Fibroblast of the aortic adventitia (primary cell): ENCODE results near the gene SAP25. TPM values are rescaled to one million over a fixed set of nuclear protein-coding genes. Genes with fewer than 3 reads are reported as not detected.
A peak's percentile ranks its signal among the peaks of the same experiment; 100 is the strongest.

ENCODE experiments used
- DNase-seq: peaks from one replicate; pipeline ENCODE4 v3.0.0-alpha.2; 2010; ENCODE audit warnings: low read depth
- H3K4me3 ChIP-seq: 2 replicates; pipeline ENCODE4 v1.5.1; 2011; ENCODE audit warnings: low read depth, mild to moderate bottlenecking, control low read depth, low read length, moderate library complexity
- total RNA-seq: library from RNA; depleted of rRNA; stranded (reverse); fragments of >200 nt; gene quantifications from 2 replicates; pipeline ENCODE4 v1.2.3, GENCODE V29; 2012; ENCODE audit warnings: low replicate concordance
- TF ChIP-seq, protein P1 (sequence below): IDR thresholded peaks from 2 replicates; pipeline ENCODE4 v1.5.1; 2011; ENCODE audit warnings: mild to moderate bottlenecking, low read length, control low read depth, inconsistent platforms; ENCODE audit not compliant: insufficient read depth

SAP25 gene
- total RNA-seq, 1 donor: not detected

GRCh38 chr7:100585511-100586265 lies 12.0 kb upstream of the SAP25 start, which contains the start of gene LRCH4:
Gene LRCH4, minus strand, starts transcription at chr7:100586129. Its CDS starts 29 bp downstream, at chr7:100586100.
- DNase-seq: no peak
- TF ChIP-seq, protein P1, sequence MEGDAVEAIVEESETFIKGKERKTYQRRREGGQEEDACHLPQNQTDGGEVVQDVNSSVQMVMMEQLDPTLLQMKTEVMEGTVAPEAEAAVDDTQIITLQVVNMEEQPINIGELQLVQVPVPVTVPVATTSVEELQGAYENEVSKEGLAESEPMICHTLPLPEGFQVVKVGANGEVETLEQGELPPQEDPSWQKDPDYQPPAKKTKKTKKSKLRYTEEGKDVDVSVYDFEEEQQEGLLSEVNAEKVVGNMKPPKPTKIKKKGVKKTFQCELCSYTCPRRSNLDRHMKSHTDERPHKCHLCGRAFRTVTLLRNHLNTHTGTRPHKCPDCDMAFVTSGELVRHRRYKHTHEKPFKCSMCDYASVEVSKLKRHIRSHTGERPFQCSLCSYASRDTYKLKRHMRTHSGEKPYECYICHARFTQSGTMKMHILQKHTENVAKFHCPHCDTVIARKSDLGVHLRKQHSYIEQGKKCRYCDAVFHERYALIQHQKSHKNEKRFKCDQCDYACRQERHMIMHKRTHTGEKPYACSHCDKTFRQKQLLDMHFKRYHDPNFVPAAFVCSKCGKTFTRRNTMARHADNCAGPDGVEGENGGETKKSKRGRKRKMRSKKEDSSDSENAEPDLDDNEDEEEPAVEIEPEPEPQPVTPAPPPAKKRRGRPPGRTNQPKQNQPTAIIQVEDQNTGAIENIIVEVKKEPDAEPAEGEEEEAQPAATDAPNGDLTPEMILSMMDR: no peak
- peak within 1 kb of the TSS; percentile 99 for H3K4me3 ChIP-seq

GRCh38 chr7:100584683-100585510 lies 11.2 kb upstream of the SAP25 start:
- peak; percentile 89 for DNase-seq
- TF ChIP-seq, protein P1: no peak

GRCh38 chr7:100584054-100584682 lies 10.5 kb upstream of the SAP25 start:
- H3K4me3 ChIP-seq: peak overlapping the region; percentile 99
- TF ChIP-seq, protein P1: no peak
- DNase-seq: no peak

More at GRCh38 chr7:100584683-100585510, 11.2 kb upstream of the SAP25 start:
- peak overlapping the region; percentile 99 for H3K4me3 ChIP-seq

GRCh38 chr7:100583132-100584053 lies 9.7 kb upstream of the SAP25 start:
- peak; percentile 59 for DNase-seq
- TF ChIP-seq, protein P1: no peak
- H3K4me3 ChIP-seq: peak overlapping the region; percentile 99

DNA sequence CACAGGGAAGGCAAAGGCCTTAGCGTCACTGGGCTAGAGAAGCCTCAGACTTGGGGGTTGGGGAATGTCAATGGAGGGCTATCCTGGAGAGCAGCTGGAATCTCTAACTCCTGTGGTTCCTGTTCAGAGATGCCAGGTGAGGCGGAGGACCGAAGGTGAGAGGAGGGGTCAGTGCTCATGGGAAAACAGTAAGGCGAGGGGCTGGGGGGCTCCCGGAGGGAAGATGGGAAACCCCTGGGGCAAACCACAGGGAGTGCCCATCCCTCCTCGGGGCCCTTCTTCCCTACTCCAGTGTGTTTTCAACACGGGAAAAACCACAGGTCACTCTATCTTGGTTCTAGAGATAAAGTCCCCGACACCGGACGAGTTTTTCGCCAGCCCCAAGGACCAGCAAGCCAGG lies 8.9 kb upstream of the SAP25 start:
- peak overlapping the region; percentile 99 for H3K4me3 ChIP-seq
- TF ChIP-seq, protein P1: no peak
- no peak for DNase-seq
